ENCODE results near the gene SNAI1. TPM values are rescaled to one million over a fixed set of nuclear protein-coding genes. Genes with fewer than 3 reads are reported as not detected.
"Not testable (repeated sequence)": the region's sequence is repeated elsewhere in the genome, so short reads cannot be mapped to it uniquely, and the experiment has no call there.

The SNAI1 gene
- 10 to 100 TPM; 12.8 to 16.6 (median 15.3) TPM for polyA plus RNA-seq (ENCODE audit: insufficient read length in 3 of 3)
- long read RNA-seq, donor 1, partial matches to known transcripts = 0 of 3 reads
- long read RNA-seq, donor 1, other reads (novel, unspliced or antisense) = 0 of 3 reads
- long read RNA-seq, donor 2, transcript SNAI1-201 (3 exons, 1,686 nt) = major isoform, 8 of 8 reads
- long read RNA-seq, donor 2, partial matches to known transcripts = 0 of 8 reads
- long read RNA-seq, donor 2, other reads (novel, unspliced or antisense) = 0 of 8 reads
- long read RNA-seq, donor 3, partial matches to known transcripts = 0 of 3 reads
- long read RNA-seq, donor 3, other reads (novel, unspliced or antisense) = 0 of 3 reads
- long read RNA-seq, donor 4, partial matches to known transcripts = 0 of 2 reads
- long read RNA-seq, donor 4, other reads (novel, unspliced or antisense) = 0 of 2 reads
- long read RNA-seq, donor 5, partial matches to known transcripts = 0 of 1 reads
- long read RNA-seq, donor 5, other reads (novel, unspliced or antisense) = 0 of 1 reads
- long read RNA-seq, donor 6, partial matches to known transcripts = 0 of 3 reads
- long read RNA-seq, donor 6, other reads (novel, unspliced or antisense) = 0 of 3 reads
- long read RNA-seq, donor 7, partial matches to known transcripts = 9 of 12 reads
- long read RNA-seq, donor 7, other reads (novel, unspliced or antisense) = 0 of 12 reads
- long read RNA-seq, donor 8 = 0 reads
- long read RNA-seq, donor 9, transcript SNAI1-201 (3 exons, 1,686 nt) = major isoform, 8 of 8 reads
- long read RNA-seq, donor 9, partial matches to known transcripts = 0 of 8 reads
- long read RNA-seq, donor 9, other reads (novel, unspliced or antisense) = 0 of 8 reads
- long read RNA-seq, donor 10, partial matches to known transcripts = 6 of 9 reads
- long read RNA-seq, donor 10, other reads (novel, unspliced or antisense) = 0 of 9 reads
- long read RNA-seq, donor 11, partial matches to known transcripts = 5 of 9 reads
- long read RNA-seq, donor 11, other reads (novel, unspliced or antisense) = 0 of 9 reads
- long read RNA-seq, donor 12, partial matches to known transcripts = 0 of 2 reads
- long read RNA-seq, donor 12, other reads (novel, unspliced or antisense) = 0 of 2 reads
- long read RNA-seq, donor 13, partial matches to known transcripts = 6 of 10 reads
- long read RNA-seq, donor 13, other reads (novel, unspliced or antisense) = 0 of 10 reads
- long read RNA-seq, donor 14, transcript SNAI1-201 (3 exons, 1,686 nt) = major isoform, 7 of 14 reads
- long read RNA-seq, donor 14, partial matches to known transcripts = 7 of 14 reads
- long read RNA-seq, donor 14, other reads (novel, unspliced or antisense) = 0 of 14 reads
- long read RNA-seq, donor 15, partial matches to known transcripts = 0 of 2 reads
- long read RNA-seq, donor 15, other reads (novel, unspliced or antisense) = 0 of 2 reads
- long read RNA-seq, donor 16, transcript SNAI1-201 (3 exons, 1,686 nt) = major isoform, 6 of 6 reads
- long read RNA-seq, donor 16, partial matches to known transcripts = 0 of 6 reads
- long read RNA-seq, donor 16, other reads (novel, unspliced or antisense) = 0 of 6 reads

DNA sequence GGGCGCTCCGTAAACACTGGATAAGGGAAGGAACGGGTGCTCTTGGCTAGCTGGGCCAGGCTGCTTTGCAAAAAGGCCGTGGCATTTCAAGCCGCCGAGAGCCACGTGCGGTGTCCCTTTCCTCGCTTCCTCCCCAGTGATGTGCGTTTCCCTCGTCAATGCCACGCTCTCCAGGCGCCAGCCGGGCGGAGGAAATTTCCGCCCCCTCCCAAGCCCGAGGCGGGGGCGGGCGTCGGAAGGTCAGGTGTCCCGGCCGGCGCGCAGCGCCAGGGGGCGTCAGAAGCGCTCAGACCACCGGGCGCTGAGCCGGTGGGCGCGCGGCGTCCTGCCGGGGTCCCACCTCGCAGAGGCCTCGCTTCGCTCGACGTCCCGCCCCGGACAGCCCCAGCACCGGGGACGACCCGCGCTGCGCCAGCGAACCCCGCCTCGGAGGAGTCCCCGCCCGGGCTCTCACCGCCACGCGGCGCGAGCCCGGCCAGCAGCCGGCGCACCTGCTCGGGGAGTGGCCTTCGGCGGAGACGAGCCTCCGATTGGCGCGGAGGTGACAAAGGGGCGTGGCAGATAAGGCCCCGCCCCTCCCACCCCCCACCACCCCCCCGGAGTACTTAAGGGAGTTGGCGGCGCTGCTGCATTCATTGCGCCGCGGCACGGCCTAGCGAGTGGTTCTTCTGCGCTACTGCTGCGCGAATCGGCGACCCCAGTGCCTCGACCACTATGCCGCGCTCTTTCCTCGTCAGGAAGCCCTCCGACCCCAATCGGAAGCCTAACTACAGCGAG lies at the start of gene SNAI1:
Gene SNAI1 (plus strand): TSS at position 635 of the 777 bp plus-strand sequence. CDS start 80 bp downstream, at position 715.
- DNase-seq = peak; percentile 84

DNA sequence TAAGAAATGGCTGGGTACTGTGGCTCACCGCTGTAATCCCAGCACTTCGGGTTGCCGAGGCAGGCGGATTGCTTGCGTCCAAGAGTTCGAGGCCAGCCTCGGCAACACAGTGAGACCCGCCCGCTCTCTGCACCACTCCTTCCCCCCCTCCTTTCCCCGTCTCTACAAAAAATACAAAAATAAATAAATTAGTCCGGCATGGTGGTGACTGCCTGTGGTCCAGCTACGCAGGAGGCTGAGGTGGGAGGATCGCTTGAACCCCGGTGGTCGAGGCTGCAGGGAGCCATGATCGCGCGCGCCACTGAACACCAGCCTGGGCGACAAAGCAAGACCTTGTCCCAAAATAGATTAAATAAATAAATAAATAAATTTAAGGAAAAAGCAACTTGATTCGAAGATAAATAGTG lies 47.0 kb upstream of the SNAI1 start:
- no peak for DNase-seq

DNA sequence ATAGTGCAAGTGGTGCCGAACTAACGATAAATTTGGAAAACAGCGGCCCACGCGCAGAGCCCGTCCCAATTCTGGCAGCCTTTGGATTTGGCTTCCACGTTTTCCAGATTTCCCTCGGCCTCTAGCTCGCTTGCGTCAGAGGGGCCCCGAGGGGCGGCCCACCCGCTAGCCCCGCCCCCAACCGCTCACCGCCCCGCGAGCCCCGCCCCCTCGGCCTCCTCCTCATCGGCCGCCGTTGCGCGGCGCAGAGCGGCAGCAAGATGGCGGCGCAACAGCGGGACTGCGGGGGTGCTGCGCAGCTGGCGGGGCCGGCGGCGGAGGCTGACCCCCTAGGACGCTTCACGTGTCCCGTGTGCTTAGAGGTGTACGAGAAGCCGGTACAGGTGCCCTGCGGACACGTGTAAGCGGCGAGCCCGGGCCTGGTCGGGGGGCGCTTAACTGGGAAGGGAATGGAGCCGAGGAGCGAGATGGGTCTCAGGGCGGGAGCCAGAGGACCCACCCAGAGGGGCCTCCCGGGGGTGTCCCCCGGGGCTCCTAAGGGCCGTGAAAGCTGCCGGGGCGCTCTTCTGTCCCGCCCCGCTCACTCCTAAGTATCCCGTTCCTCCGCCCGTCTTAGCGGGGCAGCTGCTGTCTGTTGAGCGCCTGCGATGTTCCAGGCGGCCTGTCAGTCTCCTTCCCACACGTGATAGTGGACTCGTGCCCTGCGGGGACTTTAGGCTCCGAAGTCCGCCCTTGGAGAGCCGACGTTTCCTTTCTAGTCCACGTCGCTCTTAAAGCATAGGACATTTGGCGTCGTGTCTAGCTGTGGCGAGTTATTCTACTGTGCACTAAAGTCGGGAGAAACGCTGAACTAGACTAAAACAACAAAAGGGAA lies 46.4 kb upstream of the SNAI1 start, which contains the start of gene RNF114:
Gene RNF114 (plus strand): TSS at position 245 of the 874 bp plus-strand sequence. CDS start 16 bp downstream, at position 261.
- DNase-seq = peak; percentile 93

DNA sequence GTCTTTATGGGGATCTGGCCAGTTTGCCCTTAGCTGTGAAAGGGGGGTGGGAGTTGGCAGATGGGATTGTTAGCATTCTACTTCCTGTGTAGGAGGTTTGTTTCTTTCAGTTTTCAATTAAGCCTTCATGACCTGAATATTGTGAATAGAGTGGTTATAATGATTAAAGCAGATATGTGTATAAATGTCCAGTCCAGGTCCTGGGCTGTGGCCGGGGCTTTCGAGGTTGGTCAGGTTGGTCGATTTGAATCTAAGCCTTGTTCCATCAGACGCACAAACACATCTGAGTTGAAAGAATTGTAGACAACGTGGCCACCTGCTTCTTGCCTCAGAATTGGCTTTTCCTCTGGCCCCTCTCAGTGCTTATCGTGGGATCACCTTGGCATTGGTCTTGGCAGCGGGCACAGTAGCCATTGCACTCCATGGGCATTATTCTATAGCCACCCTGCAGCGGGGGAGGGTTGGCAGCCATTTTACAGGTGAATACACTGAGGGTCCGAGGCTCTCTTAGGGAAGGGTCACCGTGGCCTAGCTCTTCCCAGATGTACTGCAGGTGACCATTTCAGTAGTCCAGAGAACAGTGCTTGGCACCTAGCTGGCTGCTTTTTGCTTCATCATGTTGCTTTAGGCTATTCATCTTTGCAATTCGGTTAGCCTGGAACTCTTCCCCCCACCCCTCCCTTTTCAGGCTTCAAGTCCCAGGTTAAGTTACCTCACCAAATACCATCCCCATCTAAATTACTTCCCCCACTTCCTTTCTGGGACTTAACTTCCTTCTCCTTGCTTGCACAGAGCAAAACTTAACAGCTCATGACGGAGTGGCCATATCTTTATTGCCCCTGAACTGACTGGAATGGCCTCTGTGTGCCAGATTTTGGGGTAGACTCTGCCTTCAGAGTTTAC lies 45.5 kb upstream of the SNAI1 start:
- peak; percentile 82 for DNase-seq

DNA sequence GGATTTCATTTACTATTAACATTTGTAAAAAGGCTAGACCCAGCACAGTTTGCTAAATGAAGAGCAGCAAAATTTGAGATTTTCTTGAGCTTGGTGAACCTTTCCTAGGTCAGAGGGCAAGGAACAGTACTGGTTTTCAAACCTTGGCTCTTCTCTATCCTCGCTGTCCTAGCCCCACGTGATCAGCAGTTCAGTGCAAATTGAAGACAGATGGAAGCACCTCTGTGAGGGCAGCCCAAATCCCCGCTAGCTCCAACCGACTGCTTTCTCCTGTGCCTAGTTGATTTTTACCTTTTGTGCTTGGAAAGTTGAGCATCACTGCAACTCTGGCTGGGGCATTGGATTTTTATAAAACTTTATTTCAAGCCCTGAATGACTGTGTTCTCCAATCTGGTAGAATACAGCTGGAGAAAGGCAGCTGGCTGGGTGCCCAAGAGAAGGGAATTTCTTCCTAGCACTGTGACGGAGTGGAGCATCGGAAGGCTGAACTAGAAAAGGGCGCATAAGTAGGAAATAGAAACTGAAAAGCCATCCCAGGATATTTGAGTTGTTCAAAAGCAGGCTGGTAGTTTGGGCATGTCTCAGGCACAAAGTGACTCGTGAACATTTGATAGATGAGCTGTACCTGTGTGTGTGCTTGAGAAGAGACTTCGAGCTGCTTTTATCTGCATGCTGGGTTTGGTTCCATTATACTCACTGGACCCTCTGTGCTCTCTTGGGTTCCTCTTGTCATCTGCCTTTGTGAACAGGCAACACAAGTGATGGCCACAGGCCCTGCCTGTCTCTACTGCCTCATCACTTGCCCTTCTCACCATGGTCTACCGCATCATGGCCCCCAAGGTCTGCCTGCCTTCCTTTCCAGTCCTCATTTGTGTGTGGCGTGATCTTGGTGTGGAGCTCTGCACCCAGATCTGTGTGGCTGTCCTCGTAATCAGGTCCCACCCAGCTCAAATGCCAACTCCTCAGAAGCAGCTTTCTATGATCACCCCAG lies 44.3 kb upstream of the SNAI1 start:
- DNase-seq = no peak

DNA sequence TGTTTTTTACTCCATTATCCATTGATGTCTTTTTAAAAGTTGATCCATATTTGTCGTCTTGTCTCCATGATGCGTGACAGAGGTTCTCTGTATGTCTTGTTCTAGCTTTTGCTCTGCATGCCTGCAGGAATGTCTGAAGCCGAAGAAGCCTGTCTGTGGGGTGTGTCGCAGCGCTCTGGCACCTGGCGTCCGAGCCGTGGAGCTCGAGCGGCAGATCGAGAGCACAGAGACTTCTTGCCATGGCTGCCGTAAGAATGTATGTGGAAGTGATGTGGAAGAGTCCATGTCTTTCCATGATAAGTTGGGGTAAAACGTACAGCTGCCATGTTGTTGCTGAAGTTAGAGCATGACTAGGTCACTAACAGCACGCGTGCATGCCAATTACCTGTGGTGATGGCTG lies 41.3 kb upstream of the SNAI1 start:
- no peak for DNase-seq

DNA sequence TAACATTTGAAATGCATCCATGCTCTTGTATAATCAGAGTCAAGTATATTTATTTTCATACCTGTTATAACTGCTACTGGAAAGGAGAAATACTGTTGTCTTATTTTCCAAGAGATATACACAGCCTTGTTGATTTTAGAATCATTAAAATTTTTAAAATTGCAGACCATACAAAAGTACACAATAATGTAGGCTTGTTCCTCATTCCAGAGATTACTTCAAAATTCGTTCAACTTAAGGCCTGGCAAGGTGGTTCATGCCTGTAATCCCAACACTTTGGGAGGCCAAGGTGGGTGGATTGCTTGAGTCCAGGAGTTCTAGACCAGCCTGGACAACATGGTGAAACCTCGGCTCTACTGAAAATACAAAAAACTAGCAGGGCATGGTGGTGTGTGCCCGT lies 40.5 kb upstream of the SNAI1 start:
- no peak for DNase-seq

DNA sequence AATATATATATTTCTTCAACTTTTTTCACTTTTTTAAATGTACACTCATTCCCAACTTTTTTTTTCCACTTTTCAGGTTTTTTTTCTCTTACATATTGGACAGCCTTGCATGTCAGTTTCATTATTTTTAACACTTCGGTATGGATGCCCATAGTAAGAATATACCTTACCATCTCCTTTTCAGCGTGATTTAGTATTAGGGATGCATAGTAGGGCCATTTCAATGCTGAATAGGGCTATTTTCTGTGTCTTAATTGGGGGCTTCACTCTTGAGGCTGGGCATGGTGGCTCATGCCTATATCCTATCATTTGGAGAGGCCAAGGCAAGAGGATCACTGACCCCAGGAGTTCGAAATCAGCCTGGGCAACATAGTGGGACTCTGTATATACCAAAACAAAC lies 39.8 kb upstream of the SNAI1 start:
- DNase-seq = no peak

DNA sequence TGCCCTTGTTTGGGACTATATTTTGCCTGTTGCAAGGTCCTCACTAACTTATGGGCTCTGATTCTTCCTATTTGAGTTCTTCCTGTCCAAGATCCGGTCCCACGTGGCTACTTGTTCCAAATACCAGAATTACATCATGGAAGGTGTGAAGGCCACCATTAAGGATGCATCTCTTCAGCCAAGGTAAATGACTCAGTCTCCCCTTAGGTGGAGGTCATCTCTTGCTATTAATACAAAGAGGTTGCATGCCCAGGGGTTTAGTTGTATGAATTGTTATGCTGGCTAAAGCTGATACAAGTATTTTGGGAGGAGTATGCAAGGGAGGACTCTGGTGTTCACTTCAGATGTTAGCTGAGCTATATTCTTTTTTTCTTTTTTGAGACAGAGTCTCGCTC lies 37.5 kb upstream of the SNAI1 start:
- no peak for DNase-seq

DNA sequence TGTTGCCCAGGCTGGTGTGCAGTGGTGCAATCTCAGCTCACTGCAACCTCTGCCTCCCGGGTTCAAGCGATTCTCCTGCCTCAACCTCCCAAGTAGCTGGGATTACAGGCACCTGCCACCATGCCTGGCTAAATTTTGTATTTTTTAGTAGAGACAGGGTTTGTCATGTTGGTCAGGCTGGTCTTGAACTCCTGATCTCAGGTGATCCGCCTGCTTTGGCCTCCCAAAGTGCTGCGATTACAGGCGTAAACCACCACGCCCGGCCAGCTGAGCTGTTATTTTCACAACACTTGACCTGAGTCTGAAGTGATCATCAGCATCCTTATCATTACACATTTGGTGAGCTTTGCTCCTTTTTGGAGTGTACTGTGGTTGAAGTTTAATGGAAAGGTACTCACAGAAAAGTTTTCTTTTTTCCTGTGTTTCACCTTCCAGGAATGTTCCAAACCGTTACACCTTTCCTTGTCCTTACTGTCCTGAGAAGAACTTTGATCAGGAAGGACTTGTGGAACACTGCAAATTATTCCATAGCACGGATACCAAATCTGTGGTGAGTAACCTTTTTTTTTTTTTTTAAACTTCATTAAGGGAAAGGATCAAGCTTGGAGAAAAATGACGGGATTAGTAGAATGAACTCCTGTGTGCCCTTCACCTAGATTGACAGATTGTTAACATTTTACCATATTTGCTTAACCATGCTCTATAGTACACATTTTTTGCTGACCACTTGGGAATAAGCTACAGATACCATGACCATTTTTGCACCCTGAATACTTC lies 36.9 kb upstream of the SNAI1 start:
- DNase-seq = no peak

DNA sequence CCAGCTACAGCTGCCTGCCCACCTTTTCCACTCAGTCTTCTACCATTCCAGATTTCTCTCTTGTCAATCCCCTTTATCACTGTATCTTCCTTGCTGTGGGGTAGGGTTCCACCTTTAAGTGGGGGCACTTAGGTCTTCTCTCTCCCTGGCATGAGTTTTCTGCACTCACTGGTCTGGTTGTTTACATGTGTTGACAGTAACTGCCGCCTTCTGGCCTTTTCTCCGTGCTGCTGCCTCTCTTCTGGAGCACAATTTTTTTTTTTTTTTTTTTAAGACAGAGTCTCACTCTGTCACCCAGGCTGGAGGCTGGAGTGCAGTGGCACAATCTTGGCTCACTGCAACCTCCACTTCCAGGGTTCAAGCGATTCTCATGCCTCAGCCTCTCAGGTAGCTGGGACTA lies 34.6 kb upstream of the SNAI1 start:
- no peak for DNase-seq

DNA sequence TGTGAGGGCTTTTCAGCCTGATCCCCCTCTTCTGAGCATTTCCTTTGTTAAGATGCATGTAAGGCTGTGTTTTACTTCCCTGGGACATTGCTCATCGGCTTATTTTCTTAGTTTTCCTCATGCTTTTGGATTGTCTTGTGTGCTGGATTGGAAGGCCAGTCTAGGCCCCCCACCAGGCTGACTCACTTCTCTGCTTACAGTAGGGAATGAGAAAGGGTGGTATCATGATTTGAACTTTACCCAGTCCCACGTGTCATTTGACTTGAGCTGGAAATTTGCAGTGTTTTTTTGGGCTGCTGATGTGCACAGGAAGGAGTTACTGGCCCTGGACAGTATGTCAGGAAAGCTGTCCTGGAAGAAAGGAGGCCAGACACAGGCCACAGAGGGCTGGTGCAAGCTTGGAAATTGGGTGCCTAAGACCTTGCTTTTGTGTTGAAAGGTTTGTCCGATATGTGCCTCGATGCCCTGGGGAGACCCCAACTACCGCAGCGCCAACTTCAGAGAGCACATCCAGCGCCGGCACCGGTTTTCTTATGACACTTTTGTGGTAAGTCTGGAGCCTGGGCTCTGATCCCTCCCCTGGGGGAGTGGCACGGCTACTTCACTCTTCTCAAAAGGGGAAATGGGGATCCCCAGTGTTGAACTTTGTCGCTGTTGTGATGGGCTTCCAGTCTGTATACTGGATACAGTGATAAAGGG lies 33.8 kb upstream of the SNAI1 start:
- DNase-seq = no peak

DNA sequence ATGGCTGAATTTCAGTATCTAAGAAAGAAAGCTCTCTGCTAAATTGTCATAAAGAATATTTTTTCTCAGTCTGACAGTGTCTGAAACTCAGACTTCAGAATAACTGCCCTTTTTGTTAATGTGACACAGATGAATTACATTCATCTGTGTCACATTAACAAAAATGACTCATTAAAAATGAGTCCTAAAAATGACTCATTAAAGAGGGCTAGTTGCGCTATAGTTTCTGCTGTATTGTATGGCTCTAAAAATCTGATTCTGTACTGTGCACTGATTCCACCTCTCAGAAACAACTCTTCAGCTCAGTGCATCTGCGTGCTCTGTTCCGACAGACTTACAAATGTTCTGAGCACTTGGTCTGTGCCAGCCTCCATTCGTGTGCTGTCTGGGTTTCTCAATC lies 31.6 kb upstream of the SNAI1 start:
- no peak for DNase-seq

DNA sequence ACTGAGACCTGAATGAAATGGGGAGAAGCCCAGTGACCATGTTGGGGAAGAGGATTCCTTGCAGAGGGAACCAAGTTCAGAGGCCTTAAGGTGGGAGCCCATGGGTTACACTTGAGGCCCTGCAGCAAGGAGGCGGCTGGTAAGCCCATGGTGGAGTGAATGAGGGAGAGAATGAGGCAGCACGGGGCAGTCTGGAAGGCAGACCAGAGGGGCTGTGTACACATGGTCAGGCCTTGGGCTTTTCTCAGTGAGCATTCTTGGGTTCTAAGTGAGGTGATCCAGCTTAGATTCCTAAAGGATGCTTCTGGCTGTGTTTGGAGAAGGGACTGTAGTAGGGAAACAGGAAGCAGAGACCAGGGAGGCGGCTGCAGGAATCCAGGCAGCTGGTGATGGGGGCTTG lies 27.6 kb upstream of the SNAI1 start:
- no peak for DNase-seq

DNA sequence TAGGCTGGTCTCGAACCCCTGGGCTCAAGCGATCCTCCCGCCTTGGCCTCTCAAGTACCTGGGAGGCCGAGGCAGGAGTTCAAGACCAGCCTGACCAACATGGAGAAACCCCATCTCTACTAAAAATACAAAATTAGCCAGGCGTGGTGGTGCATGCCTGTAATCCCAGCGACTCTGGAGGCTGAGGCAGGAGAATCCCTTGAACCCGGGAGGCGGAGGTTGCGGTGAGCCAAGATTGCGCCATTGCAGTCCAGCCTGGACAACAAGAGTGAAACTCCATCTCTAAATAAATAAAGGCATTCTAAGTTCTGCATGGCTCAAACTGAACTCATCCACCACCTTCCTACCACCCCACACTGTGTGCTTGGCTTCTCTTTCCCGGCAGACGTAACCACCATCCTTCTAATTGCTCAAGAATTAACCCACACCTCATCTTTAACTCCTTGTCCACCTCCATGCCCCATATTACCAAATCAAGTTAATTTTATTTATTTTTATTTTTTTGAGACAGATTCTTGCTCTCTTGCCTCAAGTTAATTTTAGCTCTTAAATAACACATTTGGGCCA lies 26.9 kb upstream of the SNAI1 start:
- not testable (repeated sequence) for DNase-seq
